COLO668 (cell line): ENCODE measurements around the gene PCLO.
"Not testable (repeated sequence)": the region's sequence is repeated elsewhere in the genome, so short reads cannot be mapped to it uniquely, and the experiment has no call there.

Source experiments
- DNase-seq: peaks from one replicate; lab custom pipeline; 2025; ENCODE audit not compliant: unreplicated experiment; lab: John Stamatoyannopoulos, UW

PCLO gene

GRCh38 chr7:83055197-83055596 lies 107.5 kb downstream of the PCLO start:
- DNase-seq, result no peak

- no peak for DNase-seq
Measured at GRCh38 chr7:83054472-83054871, 108.2 kb downstream of the PCLO start.

DNA sequence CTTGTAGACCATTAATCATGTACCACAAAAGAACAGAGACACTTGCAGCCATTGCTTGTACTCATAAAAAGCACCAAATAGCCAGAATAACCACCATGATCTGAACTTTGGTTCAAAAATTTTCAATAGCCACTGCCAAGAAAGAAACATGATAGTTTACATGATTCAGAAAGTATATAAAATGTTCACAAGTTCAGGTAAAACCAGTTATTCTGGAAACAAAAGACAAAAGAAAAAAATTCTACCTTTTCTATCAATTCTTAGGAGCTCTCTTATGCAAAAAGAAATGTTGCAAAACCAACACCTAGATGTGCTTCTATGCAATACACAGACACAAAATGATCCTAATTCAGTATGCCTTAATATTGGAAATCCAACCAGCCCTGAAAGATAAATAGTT lies 108.7 kb downstream of the PCLO start:
- DNase-seq, result no peak

DNA sequence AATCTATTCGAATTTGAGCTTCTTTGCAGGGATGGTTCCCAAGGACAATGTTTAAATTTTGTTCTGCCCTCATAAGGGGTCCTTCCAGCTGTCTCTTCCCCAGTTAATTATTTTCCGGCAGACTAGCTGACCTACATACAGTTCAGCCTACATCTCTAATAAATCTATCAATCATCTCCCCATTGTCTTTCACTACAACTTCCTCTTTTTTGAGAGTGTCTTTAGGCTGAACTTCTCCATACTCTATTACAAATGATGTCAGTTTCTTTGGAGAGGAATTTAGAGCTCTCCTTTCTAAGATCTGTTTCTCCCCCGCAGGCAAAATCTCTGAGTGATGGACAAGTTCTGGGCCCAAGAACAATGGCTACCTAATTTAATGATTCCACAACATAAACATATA lies 122.2 kb downstream of the PCLO start:
- no peak for DNase-seq

- DNase-seq, result no peak
Measured at GRCh38 chr7:83038787-83039186, 123.9 kb downstream of the PCLO start.

GRCh38 chr7:83036721-83037380 lies 125.8 kb downstream of the PCLO start:
- no peak for DNase-seq

GRCh38 chr7:83036130-83036529 lies 126.6 kb downstream of the PCLO start:
- no peak for DNase-seq

GRCh38 chr7:83032195-83032594 lies 130.5 kb downstream of the PCLO start:
- no peak for DNase-seq

DNA sequence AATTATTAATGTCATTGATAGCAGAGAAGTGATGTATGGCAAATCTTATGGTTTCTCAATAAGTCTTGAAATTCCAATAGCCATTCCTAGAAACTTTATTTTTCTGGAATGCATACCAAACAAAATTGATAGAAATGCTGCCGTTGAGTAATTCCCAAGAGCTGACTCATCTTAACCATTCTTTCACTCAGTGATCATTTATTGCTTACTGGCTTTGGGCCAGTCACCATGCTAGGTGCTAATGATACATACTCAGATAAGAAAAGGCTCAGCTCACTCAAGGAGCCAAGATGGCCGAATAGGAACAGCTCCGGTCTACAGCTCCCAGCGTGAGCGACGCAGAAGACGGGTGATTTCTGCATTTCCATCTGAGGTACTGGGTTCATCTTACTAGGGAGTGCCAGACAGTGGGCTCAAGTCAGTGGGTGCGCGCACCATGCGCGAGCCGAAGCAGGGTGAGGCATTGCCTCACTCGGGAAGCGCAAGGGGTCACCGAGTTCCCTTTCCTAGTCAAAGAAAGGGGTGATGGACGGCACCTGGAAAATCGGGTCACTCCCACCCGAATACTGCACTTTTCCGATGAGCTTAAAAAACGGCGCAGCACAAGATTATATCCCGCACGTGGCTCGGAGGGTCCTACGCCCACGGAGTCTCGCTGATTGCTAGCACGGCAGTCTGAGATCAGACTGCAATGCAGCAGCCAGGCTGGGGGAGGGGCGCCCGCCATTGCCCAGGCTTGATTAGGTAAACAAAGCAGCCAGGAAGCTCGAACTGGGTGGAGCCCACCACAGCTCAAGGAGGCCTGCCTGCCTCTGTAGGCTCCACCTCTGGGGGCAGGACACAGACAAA lies 138.6 kb downstream of the PCLO start:
- not testable (repeated sequence) for DNase-seq

GRCh38 chr7:83021032-83021431 lies 141.7 kb downstream of the PCLO start:
- no peak for DNase-seq

GRCh38 chr7:83020161-83020560 lies 142.5 kb downstream of the PCLO start:
- DNase-seq, result no peak

GRCh38 chr7:83015916-83016315 lies 146.8 kb downstream of the PCLO start:
- no peak for DNase-seq

GRCh38 chr7:83014546-83014945 lies 148.1 kb downstream of the PCLO start:
- no peak for DNase-seq

- DNase-seq, result no peak
Measured at GRCh38 chr7:83011954-83012353, 150.7 kb downstream of the PCLO start.

DNA sequence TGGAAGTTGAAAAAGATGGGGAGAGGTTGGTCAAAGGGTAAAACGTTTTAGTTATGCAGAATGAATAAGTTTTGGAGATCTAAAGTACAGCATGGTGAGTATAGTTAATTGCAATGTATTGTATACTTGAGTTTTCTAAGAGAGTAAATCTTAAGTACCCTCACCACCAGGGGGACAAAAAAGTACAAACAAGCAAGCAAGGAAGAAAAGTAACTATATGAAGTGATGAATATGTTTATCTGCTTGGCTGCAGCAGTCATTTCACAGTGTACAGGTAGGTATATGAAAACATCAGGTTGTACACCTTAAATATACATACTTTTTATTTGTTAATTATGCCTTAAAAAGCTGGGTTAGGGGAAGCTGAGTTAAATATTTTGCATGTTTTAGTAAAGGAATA lies 157.3 kb downstream of the PCLO start:
- no peak for DNase-seq

- no peak for DNase-seq
Measured at GRCh38 chr7:83001362-83002040, 161.2 kb downstream of the PCLO start.

GRCh38 chr7:82998436-82998835 lies 164.2 kb downstream of the PCLO start:
- DNase-seq, result no peak

DNA sequence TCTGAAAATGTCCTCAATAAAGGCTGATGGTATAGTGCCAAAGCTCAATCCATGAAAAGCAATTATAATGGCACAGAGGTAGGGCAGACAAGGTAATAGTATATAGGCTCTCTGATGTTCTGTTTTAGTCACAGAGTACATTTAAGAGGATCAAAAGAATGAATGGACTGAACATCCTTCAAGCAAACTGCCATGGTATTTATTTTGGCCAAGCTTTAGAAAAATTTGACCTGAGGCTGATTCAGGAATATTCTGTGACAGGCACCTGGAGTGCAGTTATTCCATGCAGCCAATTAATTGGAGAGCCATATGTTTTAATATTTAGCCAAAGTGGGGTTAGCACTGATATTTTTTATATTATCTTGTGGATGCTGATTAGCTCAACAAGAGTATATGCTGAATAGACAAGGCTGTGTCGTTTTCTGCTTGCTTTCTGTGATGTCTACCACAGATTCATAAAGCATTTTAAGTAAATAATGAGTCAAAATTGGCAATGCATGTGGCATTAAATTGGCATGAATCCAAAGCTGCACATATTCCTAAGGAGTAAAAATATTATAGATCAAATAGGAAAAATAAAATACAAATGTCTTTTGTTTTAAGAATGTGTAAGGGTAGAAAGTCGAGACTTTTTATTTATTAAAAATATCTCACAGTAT lies 177.4 kb downstream of the PCLO start:
- DNase-seq, result no peak

- DNase-seq, result no peak
Measured at GRCh38 chr7:82980130-82980788, 182.4 kb downstream of the PCLO start.

DNA sequence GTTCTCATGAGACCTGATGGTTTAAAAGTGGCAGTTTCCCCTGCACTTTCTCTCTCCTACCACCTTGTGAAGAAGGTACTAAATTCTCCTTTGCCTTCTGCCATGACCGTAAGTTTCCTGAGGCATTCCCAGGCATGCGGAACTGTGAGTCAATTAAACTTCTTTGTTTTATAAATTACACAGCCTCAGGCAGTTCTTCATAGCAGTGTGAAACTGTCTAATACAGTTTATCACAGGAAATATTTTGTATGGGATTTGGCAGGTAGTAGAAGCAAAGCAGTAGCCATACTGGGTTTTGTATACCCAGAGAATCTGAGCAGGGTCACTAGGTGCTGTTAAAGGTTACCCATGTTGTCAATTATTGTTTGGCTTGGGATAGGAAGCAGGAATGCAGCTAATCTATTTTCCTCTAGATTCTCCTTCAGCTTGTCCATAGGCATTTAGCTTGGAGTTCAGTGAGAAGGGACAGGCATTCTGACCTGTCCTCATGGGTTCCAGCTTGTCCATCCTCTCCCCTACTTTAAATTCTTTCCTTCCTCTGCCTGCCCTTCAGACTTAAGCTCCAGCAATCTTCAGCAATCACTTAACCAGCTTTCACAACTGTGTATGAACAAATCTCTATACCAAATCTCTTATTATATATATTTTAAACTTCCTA lies 186.7 kb downstream of the PCLO start:
- DNase-seq, result no peak
